CMK (cell line): ENCODE measurements around the gene LHB.
A peak's percentile ranks its signal among the peaks of the same experiment; 100 is the strongest.

Source experiments
- DNase-seq: peaks from one replicate; pipeline ENCODE4 v3.0.0-alpha.2; 2010; ENCODE audit warnings: low read depth

The LHB gene

GRCh38 chr19:48975947-48976847 is 40.7 kb downstream of the LHB start:
- no peak for DNase-seq

GRCh38 chr19:48970923-48971395 is 45.9 kb downstream of the LHB start:
- peak; percentile 88 for DNase-seq

- no peak for DNase-seq
Observed at GRCh38 chr19:48970139-48970766, 46.6 kb downstream of the LHB start.

DNA sequence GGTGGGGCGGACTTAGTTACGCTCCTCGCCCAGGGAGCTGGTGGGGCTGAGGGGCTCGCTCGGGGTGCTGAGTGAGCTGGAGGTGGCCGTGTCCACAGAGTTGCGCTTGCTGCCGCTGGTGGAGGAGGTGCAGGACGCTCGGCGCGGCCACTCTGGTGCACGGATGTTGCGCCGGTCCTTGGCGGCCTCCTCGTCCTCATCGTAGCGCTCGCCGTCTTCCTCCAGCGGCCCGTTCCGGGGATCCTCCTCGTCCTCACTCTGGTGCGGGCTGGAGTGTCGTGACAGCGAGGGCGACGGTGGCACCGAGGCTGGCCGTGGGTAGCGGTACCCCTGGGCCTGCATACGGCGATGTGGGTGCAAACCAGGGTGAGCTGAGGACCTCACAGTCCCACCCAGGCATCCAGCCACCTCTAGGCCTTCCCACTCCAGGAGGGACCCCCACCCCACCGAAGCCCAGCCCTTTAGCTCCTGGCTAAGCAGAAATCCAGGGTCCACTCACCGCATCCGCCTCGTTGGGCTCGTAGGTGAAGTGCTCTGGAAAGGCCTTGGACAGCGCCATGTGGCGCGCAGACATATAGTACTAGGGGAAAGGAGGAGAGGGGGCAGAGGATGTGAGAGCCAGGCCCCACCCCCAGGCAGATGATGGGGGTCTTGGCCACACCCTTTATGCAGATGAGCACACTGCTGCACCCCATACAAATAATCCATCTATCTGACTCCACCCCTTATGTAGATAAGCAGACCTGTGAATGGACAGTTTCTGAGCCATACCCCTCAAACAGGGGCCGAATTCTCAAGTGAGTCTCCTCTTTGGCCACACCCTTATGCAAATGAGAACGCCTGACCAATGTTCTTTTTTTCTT is 47.4 kb downstream of the LHB start:
- DNase-seq: no peak

DNA sequence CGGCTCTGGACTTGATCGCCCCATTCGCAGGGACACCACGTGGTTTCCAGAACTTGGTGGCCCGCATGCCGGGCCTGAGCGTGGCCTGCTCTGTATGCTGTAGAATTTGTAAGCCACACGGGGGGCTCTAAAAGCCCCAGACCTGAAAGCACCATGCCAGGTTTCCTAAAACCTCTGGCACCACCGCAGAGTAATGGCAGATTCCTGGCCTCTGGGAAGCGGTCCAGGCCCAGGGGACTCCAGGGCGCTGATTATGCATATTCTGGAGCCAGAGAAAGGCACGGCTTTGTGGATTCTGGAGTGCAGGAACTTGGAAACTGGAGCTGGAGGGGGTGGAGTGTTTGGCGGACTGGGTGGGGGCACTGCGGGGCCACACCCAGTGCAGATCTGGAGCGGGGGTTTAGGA is 48.1 kb downstream of the LHB start:
- no peak for DNase-seq

GRCh38 chr19:48968179-48968661 is 48.7 kb downstream of the LHB start:
- no peak for DNase-seq

GRCh38 chr19:48967346-48968178 is 49.3 kb downstream of the LHB start:
- DNase-seq: no peak

DNA sequence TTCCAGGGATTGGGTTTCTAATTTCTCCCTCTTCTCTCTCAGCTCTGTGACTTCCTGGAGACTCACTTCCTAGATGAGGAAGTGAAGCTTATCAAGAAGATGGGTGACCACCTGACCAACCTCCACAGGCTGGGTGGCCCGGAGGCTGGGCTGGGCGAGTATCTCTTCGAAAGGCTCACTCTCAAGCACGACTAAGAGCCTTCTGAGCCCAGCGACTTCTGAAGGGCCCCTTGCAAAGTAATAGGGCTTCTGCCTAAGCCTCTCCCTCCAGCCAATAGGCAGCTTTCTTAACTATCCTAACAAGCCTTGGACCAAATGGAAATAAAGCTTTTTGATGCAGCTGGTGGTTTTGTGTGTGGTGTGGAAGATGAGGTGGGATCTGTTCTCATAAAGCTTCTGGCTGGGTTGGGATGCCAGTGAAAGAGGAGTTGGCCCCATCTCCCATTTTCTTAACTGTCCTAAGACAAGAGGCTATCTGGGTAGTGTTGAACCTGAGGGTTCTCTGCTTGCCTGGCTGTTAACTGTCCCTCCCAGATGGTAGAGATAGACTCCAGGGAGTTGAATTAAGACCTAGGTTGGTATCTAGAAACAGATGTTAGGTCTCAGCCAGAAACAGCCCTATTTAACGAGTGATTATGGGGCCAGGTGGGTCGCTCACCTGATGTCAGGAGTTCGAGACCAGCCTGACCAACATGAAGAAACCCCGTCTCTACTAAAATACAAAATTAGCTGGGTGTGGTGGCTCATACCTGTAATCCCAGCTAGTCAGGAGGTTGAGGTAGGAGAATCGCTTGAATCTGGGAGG is 50.1 kb downstream of the LHB start:
- DNase-seq: no peak
